ENCODE data around the gene FOXN3. TPM values are rescaled to one million over a fixed set of nuclear protein-coding genes. Genes with fewer than 3 reads are reported as not detected.

The FOXN3 gene
- polyA plus RNA-seq, 1 of the 3 experiments (the other 2 are of a cell fraction): 9.8 TPM

DNA sequence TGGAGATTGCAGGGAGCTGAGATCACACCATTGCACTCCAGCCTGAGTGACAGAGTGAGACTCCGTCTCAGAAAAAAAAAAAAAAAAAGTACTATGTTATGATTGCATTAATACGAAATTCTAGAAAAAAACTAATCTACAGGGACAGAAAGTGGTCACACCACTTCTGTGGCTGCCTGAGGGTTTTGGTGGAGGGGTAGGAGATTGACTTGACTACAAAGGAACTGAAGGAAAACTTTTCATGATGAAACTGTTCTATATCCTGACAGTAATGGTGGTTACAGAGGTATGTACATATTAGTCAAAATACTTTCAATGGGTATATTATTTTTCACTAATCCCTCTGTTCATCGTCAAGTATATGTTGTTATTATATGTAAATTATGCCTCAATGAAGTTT is 42.1 kb downstream of the FOXN3 start:
- Histone ChIP-seq H3K27ac (ENCODE audit: low read depth in 2 of 2, low read length in 1 of 2) (no peak overlapping the region), H3K9me3 (no peaks in the 10 kb centered on the region), H3K4me1 (ENCODE audit: control insufficient read depth in 1 of 2, insufficient read depth in 2 of 2, low read depth in 1 of 2, low read length in 1 of 2) (peaks cover 8 to 20% of the 10 kb centered on the region in 2 experiments; a peak in 2 of 4 replicates), H3K27me3 (ENCODE audit: insufficient read depth) (no peaks in the 10 kb centered on the region), H3K4me2 (no peak overlapping the region), H3K9ac (no peak overlapping the region), H3K9me2 (no peaks in the 10 kb centered on the region), H4K20me1 (ENCODE audit: insufficient read depth) (no peaks in the 10 kb centered on the region), H3K79me2 (ENCODE audit: insufficient read depth) (peaks cover 11% of the 10 kb centered on the region), H3K36me3 (replicated peaks in 1 of 2; ENCODE audit: control insufficient read depth in 1 of 2, insufficient read depth in 2 of 2, low read length in 1 of 2) (peaks cover 0 to 4% of the 10 kb centered on the region in 2 experiments), H2AFZ (ENCODE audit: low read depth) (no peak overlapping the region), H3K4me3 (ENCODE audit: low read depth in 2 of 2, low read length in 1 of 2) (no peak overlapping the region), H3F3A (replicated peaks; ENCODE audit: insufficient read depth) (no peaks in the 10 kb centered on the region)
- no peak for DNase-seq
- ChIA-PET POLR2A (no interaction called here), CTCF (interaction anchor here (1.3 kb wide), 1 partner anchor 21 kb away, joined by 4 read pairs; no protein-coding TSS in a partner anchor)
- WGBS (ENCODE audit: low lambda C conversion rate): 94% methylated on average over 3 of the region's 3 CpGs
- TF ChIP-seq JUND (IDR thresholded peaks at IDR 0.05) (no peak), RXRA (IDR thresholded peaks at IDR 0.05; ENCODE audit: borderline replicate concordance, low read depth) (no peak), GABPA (IDR thresholded peaks at IDR 0.05; ENCODE audit: low read depth) (no peak), ELF1 (IDR thresholded peaks at IDR 0.05) (no peak), NRF1 (IDR thresholded peaks at IDR 0.05; ENCODE audit: low read depth, low read length) (no peak), NFIC (IDR thresholded peaks at IDR 0.05; ENCODE audit: borderline replicate concordance) (no peak), FOSL2 (IDR thresholded peaks at IDR 0.05; ENCODE audit: borderline replicate concordance, low read depth) (no peak), EZH2phosphoT487 (IDR thresholded peaks at IDR 0.05; ENCODE audit: borderline replicate concordance, low read depth) (no peak), SIN3A (IDR thresholded peaks at IDR 0.05; ENCODE audit: borderline replicate concordance, low read depth, low read length) (no peak), RFX5 (IDR thresholded peaks at IDR 0.05; ENCODE audit: low read length) (no peak), TAF1 (IDR thresholded peaks at IDR 0.05; ENCODE audit: borderline replicate concordance, low read depth, low read length) (no peak), YY1 (IDR thresholded peaks at IDR 0.05; ENCODE audit: low read depth) (no peak)
- TF ChIP-seq, protein P1, sequence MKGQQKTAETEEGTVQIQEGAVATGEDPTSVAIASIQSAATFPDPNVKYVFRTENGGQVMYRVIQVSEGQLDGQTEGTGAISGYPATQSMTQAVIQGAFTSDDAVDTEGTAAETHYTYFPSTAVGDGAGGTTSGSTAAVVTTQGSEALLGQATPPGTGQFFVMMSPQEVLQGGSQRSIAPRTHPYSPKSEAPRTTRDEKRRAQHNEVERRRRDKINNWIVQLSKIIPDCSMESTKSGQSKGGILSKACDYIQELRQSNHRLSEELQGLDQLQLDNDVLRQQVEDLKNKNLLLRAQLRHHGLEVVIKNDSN (IDR thresholded peaks at IDR 0.05; ENCODE audit: borderline replicate concordance, low read depth): no peak
- TF ChIP-seq, protein P2, sequence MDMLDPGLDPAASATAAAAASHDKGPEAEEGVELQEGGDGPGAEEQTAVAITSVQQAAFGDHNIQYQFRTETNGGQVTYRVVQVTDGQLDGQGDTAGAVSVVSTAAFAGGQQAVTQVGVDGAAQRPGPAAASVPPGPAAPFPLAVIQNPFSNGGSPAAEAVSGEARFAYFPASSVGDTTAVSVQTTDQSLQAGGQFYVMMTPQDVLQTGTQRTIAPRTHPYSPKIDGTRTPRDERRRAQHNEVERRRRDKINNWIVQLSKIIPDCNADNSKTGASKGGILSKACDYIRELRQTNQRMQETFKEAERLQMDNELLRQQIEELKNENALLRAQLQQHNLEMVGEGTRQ (IDR thresholded peaks at IDR 0.05; ENCODE audit: borderline replicate concordance, low read depth, low read length): no peak
- TF ChIP-seq, protein P3, sequence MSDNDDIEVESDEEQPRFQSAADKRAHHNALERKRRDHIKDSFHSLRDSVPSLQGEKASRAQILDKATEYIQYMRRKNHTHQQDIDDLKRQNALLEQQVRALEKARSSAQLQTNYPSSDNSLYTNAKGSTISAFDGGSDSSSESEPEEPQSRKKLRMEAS (IDR thresholded peaks at IDR 0.05; ENCODE audit: low read depth): no peak
- TF ChIP-seq, protein P4, sequence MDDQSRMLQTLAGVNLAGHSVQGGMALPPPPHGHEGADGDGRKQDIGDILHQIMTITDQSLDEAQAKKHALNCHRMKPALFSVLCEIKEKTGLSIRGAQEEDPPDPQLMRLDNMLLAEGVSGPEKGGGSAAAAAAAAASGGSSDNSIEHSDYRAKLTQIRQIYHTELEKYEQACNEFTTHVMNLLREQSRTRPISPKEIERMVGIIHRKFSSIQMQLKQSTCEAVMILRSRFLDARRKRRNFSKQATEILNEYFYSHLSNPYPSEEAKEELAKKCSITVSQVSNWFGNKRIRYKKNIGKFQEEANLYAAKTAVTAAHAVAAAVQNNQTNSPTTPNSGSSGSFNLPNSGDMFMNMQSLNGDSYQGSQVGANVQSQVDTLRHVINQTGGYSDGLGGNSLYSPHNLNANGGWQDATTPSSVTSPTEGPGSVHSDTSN (IDR thresholded peaks at IDR 0.05): no peak

DNA sequence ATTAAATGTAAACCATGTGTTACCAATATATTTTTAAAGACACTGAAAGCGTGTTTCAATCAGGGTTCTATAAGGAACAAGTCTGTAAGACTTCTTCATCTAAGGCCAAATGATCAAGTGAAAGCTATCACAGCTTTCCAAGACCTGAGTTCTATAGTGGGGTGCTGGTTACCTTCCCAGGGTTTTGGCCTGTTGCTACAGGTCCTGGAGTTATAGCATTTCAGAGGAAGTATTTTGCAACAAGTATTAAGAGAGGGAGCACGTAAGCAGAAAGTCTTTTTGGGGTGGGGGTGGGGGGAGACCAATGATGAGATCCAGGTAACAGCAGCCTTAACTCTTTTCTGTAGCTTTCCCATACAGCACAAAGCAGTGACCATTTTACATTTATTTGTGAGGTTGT is 43.8 kb downstream of the FOXN3 start:
- no peak overlapping the region for H3K4me3 ChIP-seq (ENCODE audit: low read depth in 2 of 2, low read length in 1 of 2)
- DNase-seq: no peak
- H3K4me2 ChIP-seq: no peak overlapping the region
- no peaks in the 10 kb centered on the region for H3K9me2 ChIP-seq
- H3K79me2 ChIP-seq (ENCODE audit: insufficient read depth): peaks cover 18% of the 10 kb centered on the region
- 96% methylated on average over 2 of the region's 2 CpGs for WGBS (ENCODE audit: low lambda C conversion rate)
- H3K9me3 ChIP-seq: no peaks in the 10 kb centered on the region
- no peaks in the 10 kb centered on the region for H3K27me3 ChIP-seq (ENCODE audit: insufficient read depth)
- H3K9ac ChIP-seq: no peak overlapping the region
- no peak overlapping the region; a peak in 1 of 4 replicates for H3K27ac ChIP-seq (ENCODE audit: low read depth in 2 of 2, low read length in 1 of 2)
- H3F3A ChIP-seq (replicated peaks; ENCODE audit: insufficient read depth): no peaks in the 10 kb centered on the region
- H2AFZ ChIP-seq (ENCODE audit: low read depth): no peak overlapping the region
- ChIA-PET CTCF (no interaction called here), POLR2A (no interaction called here)
- H4K20me1 ChIP-seq (ENCODE audit: insufficient read depth): no peaks in the 10 kb centered on the region
- no peak for TF ChIP-seq TEAD4 (IDR thresholded peaks at IDR 0.05; ENCODE audit: borderline replicate concordance, insufficient read depth)
- TF ChIP-seq, protein P3 (IDR thresholded peaks at IDR 0.05; ENCODE audit: low read depth): no peak
- TF ChIP-seq FOSL2 (IDR thresholded peaks at IDR 0.05; ENCODE audit: borderline replicate concordance, low read depth): no peak
- TF ChIP-seq FOXJ3 (CRISPR knock-in tag; IDR thresholded peaks at IDR 0.05): no peak
- no peak for TF ChIP-seq TAF1 (IDR thresholded peaks at IDR 0.05; ENCODE audit: borderline replicate concordance, low read depth, low read length)
- TF ChIP-seq MXI1 (IDR thresholded peaks at IDR 0.05; ENCODE audit: low read depth, low read length): no peak
- no peak for TF ChIP-seq MEF2A (IDR thresholded peaks at IDR 0.05; ENCODE audit: borderline replicate concordance, low read depth)
- no peak for TF ChIP-seq RFX5 (IDR thresholded peaks at IDR 0.05; ENCODE audit: low read length)
- peaks cover 0 to 4% of the 10 kb centered on the region in 2 experiments for H3K36me3 ChIP-seq (replicated peaks in 1 of 2; ENCODE audit: control insufficient read depth in 1 of 2, insufficient read depth in 2 of 2, low read length in 1 of 2)
- peaks cover 11 to 20% of the 10 kb centered on the region in 2 experiments; a peak in 2 of 4 replicates for H3K4me1 ChIP-seq (ENCODE audit: control insufficient read depth in 1 of 2, insufficient read depth in 2 of 2, low read depth in 1 of 2, low read length in 1 of 2)

Measured in SK-N-SH (cell line).